NB4 (cell line): ENCODE results near the gene RHBDD2.
A peak's percentile ranks its signal among the peaks of the same experiment; 100 is the strongest.

Experiments
- DNase-seq: peaks from one replicate; pipeline ENCODE4 v3.0.0; 2010; ENCODE audit warnings: low read depth
- H3K4me3 ChIP-seq: one replicate; pipeline ENCODE4 v1.5.1; 2011; ENCODE audit warnings: mild to moderate bottlenecking, low read depth, low read length, moderate library complexity
- CTCF ChIP-seq: IDR thresholded peaks from one replicate; pipeline ENCODE4 v1.5.1; 2012; ENCODE audit warnings: low read depth, low read length
- MAX ChIP-seq: IDR thresholded peaks from 2 replicates; pipeline ENCODE4 v1.6.1; 2011; ENCODE audit warnings: low read depth, low read length
- MYC ChIP-seq: IDR thresholded peaks from 2 replicates; pipeline ENCODE4 v1.6.1; 2011; ENCODE audit warnings: low read depth, low read length
- POLR2A ChIP-seq: IDR thresholded peaks from 2 replicates; pipeline ENCODE4 v1.6.1; 2011; ENCODE audit warnings: mild to moderate bottlenecking; ENCODE audit not compliant: insufficient read length; ENCODE audit errors: extremely low read depth

RHBDD2 gene

GRCh38 chr7:75891815-75892411 lies 13.1 kb downstream of the RHBDD2 start:
- H3K4me3 ChIP-seq, result no peak overlapping the region
- TF ChIP-seq MAX (no peak), POLR2A (no peak), MYC (no peak), CTCF (no peak)
- DNase-seq, result no peak

GRCh38 chr7:75892634-75893272 lies 13.9 kb downstream of the RHBDD2 start:
- TF ChIP-seq MYC (no peak), CTCF (no peak), POLR2A (no peak), MAX (no peak)
- DNase-seq, result no peak
- H3K4me3 ChIP-seq, result no peak overlapping the region

- TF ChIP-seq POLR2A (no peak), MYC (no peak), MAX (no peak), CTCF (no peak)
- no peak overlapping the region for H3K4me3 ChIP-seq
- DNase-seq, result no peak
These were observed 18.0 kb downstream of the RHBDD2 start for GRCh38 chr7:75896803-75897327.

GRCh38 chr7:75900617-75901315 lies 21.9 kb downstream of the RHBDD2 start:
- no peak overlapping the region for H3K4me3 ChIP-seq
- DNase-seq, result no peak
- TF ChIP-seq MYC, result no peak
- no peak for TF ChIP-seq MAX
- no peak for TF ChIP-seq POLR2A
- TF ChIP-seq CTCF, result no peak

- peak; percentile 89 for DNase-seq
- TF ChIP-seq MAX, result peak; percentile 19; the same call in 1 of the 2 replicates
- no peak for TF ChIP-seq POLR2A
- TF ChIP-seq CTCF, result no peak
- H3K4me3 ChIP-seq, result no peak overlapping the region
These were observed 27.2 kb downstream of the RHBDD2 start for GRCh38 chr7:75905785-75906604.
